GM12878 (cell line): ENCODE data around the gene ZSWIM7.

Experiments
- CEBPB ChIP-seq, 2 experiments: fragments of 150-350 bp in 1 of 2; IDR thresholded peaks; 2 replicates each; pipeline ENCODE4 v1.6.1; 2012 to 2014; ENCODE audit warnings: low read depth in 2 of 2, low read length in 2 of 2, borderline replicate concordance in 1 of 2, inconsistent platforms in 1 of 2
- EZH2 ChIP-seq: IDR thresholded peaks from 2 replicates; pipeline ENCODE4 v1.6.1; 2012; ENCODE audit warnings: low read depth, mild to moderate bottlenecking, control low read depth, inconsistent platforms, low read length, borderline replicate concordance; ENCODE audit not compliant: control insufficient read depth
- MYC ChIP-seq: IDR thresholded peaks from 2 replicates; pipeline ENCODE4 v1.6.1; 2011; ENCODE audit warnings: mild to moderate bottlenecking, low read length, moderate library complexity, inconsistent platforms; ENCODE audit not compliant: insufficient read depth, insufficient replicate concordance, insufficient read length, severe bottlenecking
- NFIC ChIP-seq: IDR thresholded peaks from 2 replicates; pipeline ENCODE4 v1.6.1; 2012; ENCODE audit warnings: low read depth, mild to moderate bottlenecking, inconsistent platforms, low read length, moderate library complexity
- SREBF2 ChIP-seq: IDR thresholded peaks from 2 replicates; pipeline ENCODE4 v1.6.1; 2012; ENCODE audit warnings: mild to moderate bottlenecking, low read length
- TARDBP ChIP-seq: IDR thresholded peaks from 2 replicates; pipeline ENCODE4 v1.6.1; 2016; ENCODE audit warnings: borderline replicate concordance
- TCF12 ChIP-seq: IDR thresholded peaks from 2 replicates; pipeline ENCODE4 v1.6.1; 2011; ENCODE audit warnings: low read depth, mild to moderate bottlenecking, low read length
- TF ChIP-seq, protein P1 (sequence below), 3 experiments: IDR thresholded peaks in 2 of 3; conservative IDR thresholded peaks in 1 of 3; 2 replicates each; pipeline ENCODE4 v1.5.1; 2011; ENCODE audit warnings: low read depth in 3 of 3, low read length in 3 of 3, mild to moderate bottlenecking in 3 of 3, control low read depth in 2 of 3, moderate library complexity in 2 of 3, inconsistent platforms in 1 of 3, mixed read lengths in 1 of 3; ENCODE audit not compliant: control insufficient read depth in 2 of 3, insufficient read depth in 1 of 3; ENCODE audit errors: extremely low read depth in 1 of 3

DNA sequence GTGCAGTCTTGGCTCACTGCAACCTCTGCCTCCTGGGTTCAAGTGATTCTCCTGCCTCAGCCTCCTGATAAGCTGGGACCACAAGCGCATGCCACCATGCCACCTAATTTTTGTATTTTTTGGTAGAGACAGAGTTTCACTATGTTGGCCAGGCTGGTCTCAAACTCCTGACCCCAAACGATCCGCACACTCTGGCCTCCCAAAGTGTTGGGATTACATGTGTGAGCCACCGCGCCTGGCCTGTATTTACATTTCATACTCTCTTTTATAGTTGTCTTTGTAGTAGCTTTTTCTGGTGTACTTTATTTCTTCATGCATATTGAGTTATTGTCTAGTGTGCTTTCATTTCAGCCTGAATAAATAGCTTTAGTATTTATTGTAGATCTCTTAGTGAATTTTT is 64.6 kb downstream of the ZSWIM7 start:
- TF ChIP-seq SREBF2 = no peak
- no peak for TF ChIP-seq MYC
- no peak for TF ChIP-seq NFIC
- TF ChIP-seq, protein P1, sequence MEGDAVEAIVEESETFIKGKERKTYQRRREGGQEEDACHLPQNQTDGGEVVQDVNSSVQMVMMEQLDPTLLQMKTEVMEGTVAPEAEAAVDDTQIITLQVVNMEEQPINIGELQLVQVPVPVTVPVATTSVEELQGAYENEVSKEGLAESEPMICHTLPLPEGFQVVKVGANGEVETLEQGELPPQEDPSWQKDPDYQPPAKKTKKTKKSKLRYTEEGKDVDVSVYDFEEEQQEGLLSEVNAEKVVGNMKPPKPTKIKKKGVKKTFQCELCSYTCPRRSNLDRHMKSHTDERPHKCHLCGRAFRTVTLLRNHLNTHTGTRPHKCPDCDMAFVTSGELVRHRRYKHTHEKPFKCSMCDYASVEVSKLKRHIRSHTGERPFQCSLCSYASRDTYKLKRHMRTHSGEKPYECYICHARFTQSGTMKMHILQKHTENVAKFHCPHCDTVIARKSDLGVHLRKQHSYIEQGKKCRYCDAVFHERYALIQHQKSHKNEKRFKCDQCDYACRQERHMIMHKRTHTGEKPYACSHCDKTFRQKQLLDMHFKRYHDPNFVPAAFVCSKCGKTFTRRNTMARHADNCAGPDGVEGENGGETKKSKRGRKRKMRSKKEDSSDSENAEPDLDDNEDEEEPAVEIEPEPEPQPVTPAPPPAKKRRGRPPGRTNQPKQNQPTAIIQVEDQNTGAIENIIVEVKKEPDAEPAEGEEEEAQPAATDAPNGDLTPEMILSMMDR (IDR thresholded peaks at IDR 0.05 in 2 of 3, conservative IDR thresholded peaks at IDR 0.05 in 1 of 3; ENCODE audit: control insufficient read depth in 2 of 3, extremely low read depth in 1 of 3, insufficient read depth in 1 of 3, low read depth in 3 of 3, low read length in 3 of 3) = no peak
- no peak for TF ChIP-seq CEBPB (IDR thresholded peaks at IDR 0.05; ENCODE audit: borderline replicate concordance in 1 of 2, low read depth in 2 of 2, low read length in 2 of 2)
- TF ChIP-seq TCF12 = no peak
- no peak for TF ChIP-seq EZH2
- TF ChIP-seq TARDBP = no peak
